ENCODE measurements around the gene RGL4. TPM values are rescaled to one million over a fixed set of nuclear protein-coding genes. Genes with fewer than 3 reads are reported as not detected.

RGL4 gene
- total and polyA plus RNA-seq, 7 donors, result 0.04 to 0.40 (median 0.18) TPM; not detected in 3

GRCh38 chr22:23705358-23705757, 14.5 kb downstream of the RGL4 start:
- WGBS, 3 donors, result 84 to 94% (median 86%) methylated on average over 3 of the region's 3 CpGs
- no peaks in the 10 kb centered on the region for H3K27me3 ChIP-seq (ENCODE audit: insufficient read depth in 3 of 3, low read length in 2 of 3)

GRCh38 chr22:23708270-23708669, 17.5 kb downstream of the RGL4 start:
- Histone ChIP-seq H3K36me3 (ENCODE audit: insufficient read depth in 1 of 2, low read depth in 1 of 2) (peaks cover 17 to 94% of the 10 kb centered on the region in 2 donors), H3K27ac (no peak overlapping the region), H3K4me1 (no peaks in the 10 kb centered on the region), H3K9me3 (no peaks in the 10 kb centered on the region), H3K4me3 (no peak overlapping the region), H3K27me3 (ENCODE audit: insufficient read depth in 3 of 3, low read length in 2 of 3) (no peaks in the 10 kb centered on the region)
- intact Hi-C loops (cut with DNase I), result no loop called here
- DNase-seq (no peak), ATAC-seq (no peak)
- no peak for TF ChIP-seq CTCF (IDR thresholded peaks at IDR 0.05)
- 73 to 91% (median 74%) methylated on average over 1 of the region's 1 CpG for WGBS, 3 donors

More at GRCh38 chr22:23705358-23705757, 14.5 kb downstream of the RGL4 start:
- no peak overlapping the region for H3K27ac ChIP-seq
- intact Hi-C loops (cut with DNase I), result no loop called here
- no peak for TF ChIP-seq CTCF (IDR thresholded peaks at IDR 0.05)
- no peaks in the 10 kb centered on the region for H3K9me3 ChIP-seq
- DNase-seq (no peak), ATAC-seq (no peak)
- no peaks in the 10 kb centered on the region for H3K4me1 ChIP-seq
- peaks cover 17 to 80% of the 10 kb centered on the region in 2 donors for H3K36me3 ChIP-seq (ENCODE audit: insufficient read depth in 1 of 2, low read depth in 1 of 2)
- H3K4me3 ChIP-seq, result no peak overlapping the region

GRCh38 chr22:23709107-23709506, 18.3 kb downstream of the RGL4 start:
- DNase-seq (no peak), ATAC-seq (no peak)
- Histone ChIP-seq H3K4me3 (no peak overlapping the region), H3K36me3 (ENCODE audit: insufficient read depth in 1 of 2, low read depth in 1 of 2) (peaks cover 14 to 100% of the 10 kb centered on the region in 2 donors), H3K27ac (no peak overlapping the region), H3K27me3 (ENCODE audit: insufficient read depth in 3 of 3, low read length in 2 of 3) (no peaks in the 10 kb centered on the region), H3K9me3 (no peaks in the 10 kb centered on the region), H3K4me1 (no peaks in the 10 kb centered on the region)
- intact Hi-C loops (cut with DNase I), result no loop called here
- no peak for TF ChIP-seq CTCF (IDR thresholded peaks at IDR 0.05)
- WGBS, 3 donors, result 76 to 77% (median 77%) methylated on average over 2 of the region's 2 CpGs

- Histone ChIP-seq H3K27ac (no peak overlapping the region), H3K36me3 (ENCODE audit: insufficient read depth in 1 of 2, low read depth in 1 of 2) (peaks cover 7 to 75% of the 10 kb centered on the region in 2 donors), H3K27me3 (ENCODE audit: insufficient read depth in 3 of 3, low read length in 2 of 3) (no peaks in the 10 kb centered on the region), H3K9me3 (no peaks in the 10 kb centered on the region), H3K4me3 (no peak overlapping the region), H3K4me1 (peaks cover 3% of the 10 kb centered on the region)
- ATAC-seq, result no peak
- intact Hi-C loops (cut with DNase I), result no loop called here
- no peak for TF ChIP-seq CTCF (IDR thresholded peaks at IDR 0.05)
- no peak for DNase-seq
- WGBS, 3 donors, result 88 to 92% (median 92%) methylated on average over 12 of the region's 12 CpGs
Observed at GRCh38 chr22:23712256-23712655, 21.4 kb downstream of the RGL4 start.
